GM10248 (cell line): Measurements from ENCODE around the gene CAMP.

Experiments used
- CTCF ChIA-PET: fragments of 300-600 bp; sonication (Branson Sonifier 250); formaldehyde crosslinking; extraction: SDS; loops from one replicate; lab custom pipeline; 2021; ENCODE audit warnings: antibody characterized with exemption; lab: Yijun Ruan, JAX
- POLR2A ChIA-PET: fragments of 350-650 bp; sonication (Branson Sonifier 250); formaldehyde crosslinking; extraction: SDS; loops from one replicate; lab custom pipeline; 2020; ENCODE audit warnings: antibody characterized with exemption; lab: Yijun Ruan, JAX
- DNase-seq: peaks from one replicate; pipeline ENCODE4 v3.0.0; 2012; ENCODE audit errors: extremely low spot score
- TF ChIP-seq, protein P1 (sequence below): IDR thresholded peaks from 2 replicates; pipeline ENCODE4 v1.5.1; 2012; ENCODE audit warnings: mild to moderate bottlenecking, low read depth; ENCODE audit errors: extremely low read depth, missing control alignments, control extremely low read depth

Gene CAMP, protein sequence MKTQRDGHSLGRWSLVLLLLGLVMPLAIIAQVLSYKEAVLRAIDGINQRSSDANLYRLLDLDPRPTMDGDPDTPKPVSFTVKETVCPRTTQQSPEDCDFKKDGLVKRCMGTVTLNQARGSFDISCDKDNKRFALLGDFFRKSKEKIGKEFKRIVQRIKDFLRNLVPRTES

GRCh38 chr3:48222616-48223513, at the start of gene CAMP:
CAMP (plus strand) TSS chr3:48223495; CDS start chr3:48223512, 17 bp downstream.
- POLR2A ChIA-PET = no interaction called here
- DNase-seq = peak; percentile 84
- TF ChIP-seq, protein P1, sequence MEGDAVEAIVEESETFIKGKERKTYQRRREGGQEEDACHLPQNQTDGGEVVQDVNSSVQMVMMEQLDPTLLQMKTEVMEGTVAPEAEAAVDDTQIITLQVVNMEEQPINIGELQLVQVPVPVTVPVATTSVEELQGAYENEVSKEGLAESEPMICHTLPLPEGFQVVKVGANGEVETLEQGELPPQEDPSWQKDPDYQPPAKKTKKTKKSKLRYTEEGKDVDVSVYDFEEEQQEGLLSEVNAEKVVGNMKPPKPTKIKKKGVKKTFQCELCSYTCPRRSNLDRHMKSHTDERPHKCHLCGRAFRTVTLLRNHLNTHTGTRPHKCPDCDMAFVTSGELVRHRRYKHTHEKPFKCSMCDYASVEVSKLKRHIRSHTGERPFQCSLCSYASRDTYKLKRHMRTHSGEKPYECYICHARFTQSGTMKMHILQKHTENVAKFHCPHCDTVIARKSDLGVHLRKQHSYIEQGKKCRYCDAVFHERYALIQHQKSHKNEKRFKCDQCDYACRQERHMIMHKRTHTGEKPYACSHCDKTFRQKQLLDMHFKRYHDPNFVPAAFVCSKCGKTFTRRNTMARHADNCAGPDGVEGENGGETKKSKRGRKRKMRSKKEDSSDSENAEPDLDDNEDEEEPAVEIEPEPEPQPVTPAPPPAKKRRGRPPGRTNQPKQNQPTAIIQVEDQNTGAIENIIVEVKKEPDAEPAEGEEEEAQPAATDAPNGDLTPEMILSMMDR = no peak
- CTCF ChIA-PET = interaction anchor here (0.9 to 5.1 kb wide), 5 partner anchors 9 to 213 kb away, joined by 3 to 40 read pairs (median 3); no protein-coding TSS in a partner anchor

GRCh38 chr3:48178072-48178471, 45.2 kb upstream of the CAMP start:
- TF ChIP-seq, protein P1 = no peak
- ChIA-PET CTCF (interaction anchor here (1.3 to 1.8 kb wide), 3 partner anchors 17 to 341 kb away, joined by 3 to 6 read pairs (median 3); no protein-coding TSS in a partner anchor), POLR2A (interaction anchor here (0.6 kb wide), 1 partner anchor 589 kb away, joined by 5 read pairs; no protein-coding TSS in a partner anchor)
- DNase-seq = no peak

DNA sequence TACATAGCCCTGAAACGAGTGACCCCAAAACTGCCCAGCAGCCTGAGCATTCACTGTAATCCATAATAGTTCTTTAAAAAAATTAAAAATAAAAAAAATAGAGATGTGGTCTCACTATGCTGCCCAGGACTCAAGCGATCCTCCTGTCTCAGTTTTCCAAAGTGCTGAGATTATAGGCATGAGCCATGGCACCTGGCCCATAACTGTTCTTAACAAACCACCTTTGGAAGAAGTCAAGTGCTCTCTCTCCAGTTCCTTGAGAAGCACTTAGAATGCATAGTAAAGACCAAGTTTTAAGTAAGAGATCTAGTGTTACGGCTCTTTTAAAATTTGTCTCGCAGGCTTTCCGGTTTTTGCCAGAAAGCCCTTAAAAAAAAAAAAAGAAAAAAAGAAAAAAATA, 43.3 kb upstream of the CAMP start:
- ChIA-PET CTCF (interaction anchor here (1.5 kb wide), 1 partner anchor 256 kb away, joined by 3 read pairs; no protein-coding TSS in a partner anchor), POLR2A (no interaction called here)
- TF ChIP-seq, protein P1 = no peak
- no peak for DNase-seq

GRCh38 chr3:48180531-48181253, 42.6 kb upstream of the CAMP start:
- CTCF ChIA-PET = interaction anchor here (0.9 to 1.5 kb wide), 2 partner anchors 13 to 256 kb away, joined by 3 to 4 read pairs; no protein-coding TSS in a partner anchor
- DNase-seq = no peak
- TF ChIP-seq, protein P1 = no peak
- POLR2A ChIA-PET = no interaction called here

DNA sequence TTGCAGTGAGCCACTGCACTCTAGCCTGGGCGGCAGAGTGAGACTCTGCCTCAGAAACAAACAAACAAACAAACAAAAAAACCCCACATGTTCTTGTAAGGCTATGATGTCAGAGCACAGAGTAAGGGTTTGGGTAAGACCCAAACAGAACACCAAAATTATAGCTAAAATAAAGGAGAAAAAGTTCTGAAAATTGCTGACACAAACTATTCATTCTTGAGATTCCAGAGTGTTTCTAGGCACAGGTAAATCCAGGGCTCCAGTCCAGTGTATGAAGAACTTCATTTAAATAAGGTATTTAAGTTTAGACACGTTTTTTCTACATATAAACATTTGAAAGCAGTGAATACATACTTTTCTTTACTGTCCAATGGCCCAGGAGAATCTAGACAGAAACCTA, 39.0 kb upstream of the CAMP start:
- CTCF ChIA-PET = interaction anchor here (2.1 to 4.7 kb wide), 2 partner anchors 10 to 252 kb away, joined by 7 to 21 read pairs; no protein-coding TSS in a partner anchor
- no peak for DNase-seq
- TF ChIP-seq, protein P1 = no peak
- POLR2A ChIA-PET = no interaction called here

- DNase-seq = no peak
- POLR2A ChIA-PET = interaction anchor here (0.6 kb wide), 1 partner anchor 670 kb away, joined by 6 read pairs; no protein-coding TSS in a partner anchor
- CTCF ChIA-PET = interaction anchor here (4.7 kb wide), 1 partner anchor 9 kb away, joined by 21 read pairs; no protein-coding TSS in a partner anchor
- TF ChIP-seq, protein P1 = no peak
Observed at GRCh38 chr3:48185129-48185528, 38.2 kb upstream of the CAMP start.
